AG10803 (cell line): ENCODE data around the gene TMEM207.

Experiments used
- DNase-seq: peaks from one replicate; pipeline ENCODE4 v3.0.0; 2010; ENCODE audit warnings: low read depth
- H3K4me3 ChIP-seq: 2 replicates; pipeline ENCODE4 v1.5.1; 2011; ENCODE audit warnings: mild to moderate bottlenecking, low read length, control low read depth
- TF ChIP-seq, protein P1 (sequence below): conservative IDR thresholded peaks from 2 replicates; pipeline ENCODE4 v1.5.1; 2011; ENCODE audit warnings: mild to moderate bottlenecking, low read length, control low read depth, inconsistent platforms

TMEM207 gene

GRCh38 chr3:190433626-190434025 is 16.1 kb downstream of the TMEM207 start:
- DNase-seq: no peak
- TF ChIP-seq, protein P1, sequence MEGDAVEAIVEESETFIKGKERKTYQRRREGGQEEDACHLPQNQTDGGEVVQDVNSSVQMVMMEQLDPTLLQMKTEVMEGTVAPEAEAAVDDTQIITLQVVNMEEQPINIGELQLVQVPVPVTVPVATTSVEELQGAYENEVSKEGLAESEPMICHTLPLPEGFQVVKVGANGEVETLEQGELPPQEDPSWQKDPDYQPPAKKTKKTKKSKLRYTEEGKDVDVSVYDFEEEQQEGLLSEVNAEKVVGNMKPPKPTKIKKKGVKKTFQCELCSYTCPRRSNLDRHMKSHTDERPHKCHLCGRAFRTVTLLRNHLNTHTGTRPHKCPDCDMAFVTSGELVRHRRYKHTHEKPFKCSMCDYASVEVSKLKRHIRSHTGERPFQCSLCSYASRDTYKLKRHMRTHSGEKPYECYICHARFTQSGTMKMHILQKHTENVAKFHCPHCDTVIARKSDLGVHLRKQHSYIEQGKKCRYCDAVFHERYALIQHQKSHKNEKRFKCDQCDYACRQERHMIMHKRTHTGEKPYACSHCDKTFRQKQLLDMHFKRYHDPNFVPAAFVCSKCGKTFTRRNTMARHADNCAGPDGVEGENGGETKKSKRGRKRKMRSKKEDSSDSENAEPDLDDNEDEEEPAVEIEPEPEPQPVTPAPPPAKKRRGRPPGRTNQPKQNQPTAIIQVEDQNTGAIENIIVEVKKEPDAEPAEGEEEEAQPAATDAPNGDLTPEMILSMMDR: no peak
- no peak overlapping the region for H3K4me3 ChIP-seq

DNA sequence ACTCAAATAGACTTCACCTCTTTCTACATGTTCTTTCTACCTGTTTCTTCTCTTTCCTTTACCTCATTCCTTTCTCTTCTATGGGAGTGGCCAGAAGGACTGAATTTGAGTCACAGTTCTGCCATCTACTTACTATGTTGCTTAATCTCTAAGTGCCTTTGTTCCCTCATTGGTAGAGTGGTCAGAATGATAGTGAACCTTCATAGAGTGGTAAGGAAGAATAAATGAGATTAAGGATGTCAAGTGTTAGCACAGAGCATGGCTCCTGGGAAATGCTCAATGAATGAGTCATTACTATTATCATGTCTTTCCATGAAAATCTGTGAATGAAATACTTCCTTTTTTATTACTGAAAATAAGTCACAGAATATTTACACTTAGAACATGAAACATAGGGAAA is 17.5 kb downstream of the TMEM207 start:
- DNase-seq: peak; percentile 25
- no peak overlapping the region for H3K4me3 ChIP-seq
- TF ChIP-seq, protein P1: no peak

DNA sequence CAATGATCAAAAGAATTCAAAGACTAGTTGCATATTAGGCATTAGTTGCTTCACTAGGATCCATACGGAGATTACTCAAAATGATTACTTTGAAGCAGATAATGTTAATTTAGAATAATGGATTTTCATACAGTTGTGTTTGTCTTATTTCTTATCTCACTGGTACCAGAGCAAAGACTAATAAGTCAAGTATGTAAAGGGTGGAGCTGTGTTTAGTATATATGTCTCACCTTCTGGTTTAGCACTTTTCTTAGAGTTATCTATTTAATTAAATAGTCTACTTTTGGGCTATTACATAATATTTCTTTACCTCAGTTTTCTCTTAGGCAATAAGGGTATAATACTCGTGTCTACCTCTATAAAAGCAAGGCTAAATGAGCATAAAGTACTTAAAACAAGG is 18.8 kb downstream of the TMEM207 start:
- TF ChIP-seq, protein P1: no peak
- DNase-seq: no peak
- H3K4me3 ChIP-seq: no peak overlapping the region

- DNase-seq: peak; percentile 36
- H3K4me3 ChIP-seq: no peak overlapping the region
- TF ChIP-seq, protein P1: no peak
These were observed 20.0 kb downstream of the TMEM207 start for GRCh38 chr3:190429681-190430080.

DNA sequence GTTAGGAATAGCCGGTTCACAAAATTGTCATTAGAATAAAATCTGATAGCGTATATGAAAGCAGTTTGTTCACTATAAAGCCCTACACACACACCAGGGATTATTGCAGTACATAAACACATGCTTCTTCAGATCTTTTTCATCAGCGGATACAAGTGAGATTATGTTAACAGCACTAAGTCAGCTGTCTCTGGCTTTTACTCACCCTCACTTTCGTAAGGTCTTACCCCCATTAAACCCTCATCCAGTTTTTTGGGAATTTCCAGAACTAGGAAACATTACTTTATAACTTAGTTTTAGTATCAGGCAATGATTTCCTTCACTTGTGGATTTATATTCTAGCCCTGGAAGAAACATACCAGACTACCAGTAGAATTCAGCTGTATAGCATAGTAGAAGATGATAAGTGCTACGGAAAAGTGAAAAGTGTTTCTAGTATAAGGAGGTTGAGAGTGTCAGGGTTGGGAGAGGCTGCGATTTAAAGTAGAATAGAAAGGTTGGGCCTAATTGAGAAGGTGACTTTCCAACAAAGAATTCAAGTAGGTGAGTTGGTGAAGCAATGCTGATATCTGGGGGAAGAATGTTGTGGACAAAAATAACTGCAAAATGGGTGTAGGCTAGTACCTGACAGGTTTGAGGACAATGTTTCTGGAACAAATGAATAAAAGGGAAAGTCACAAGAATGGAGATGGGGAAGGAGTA is 22.7 kb downstream of the TMEM207 start:
- no peak overlapping the region for H3K4me3 ChIP-seq
- no peak for DNase-seq
- TF ChIP-seq, protein P1: no peak

DNA sequence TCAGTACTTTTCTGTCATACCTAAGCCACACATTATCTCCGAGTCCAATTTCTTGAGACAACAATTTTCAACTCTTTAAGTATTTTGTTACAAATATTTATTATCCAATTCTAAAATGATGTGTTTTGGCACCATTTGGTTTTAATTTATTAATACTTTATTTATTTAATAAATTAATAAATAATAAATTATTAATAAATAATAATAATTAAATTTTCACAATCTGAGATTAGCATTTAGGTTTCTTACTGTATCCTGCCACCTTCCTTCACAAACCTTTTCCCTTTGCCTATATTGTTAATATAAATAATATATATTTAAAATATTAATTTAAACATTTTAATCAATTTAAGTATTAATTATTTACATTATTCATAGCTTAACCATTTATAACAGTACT is 23.9 kb downstream of the TMEM207 start:
- TF ChIP-seq, protein P1: no peak
- H3K4me3 ChIP-seq: no peak overlapping the region
- no peak for DNase-seq
